ENCODE measurements around the gene GPER1.
"Not testable (repeated sequence)": the region's sequence is repeated elsewhere in the genome, so short reads cannot be mapped to it uniquely, and the experiment has no call there.

Gene GPER1

GRCh38 chr7:1142051-1142635, 54.2 kb downstream of the GPER1 start:
- no peaks in the 10 kb centered on the region for H3K9me3 ChIP-seq (ENCODE audit: insufficient read depth, low read length)
- no peak for DNase-seq (ENCODE audit: low read depth, low spot score)
- no peaks in the 10 kb centered on the region for H3K27me3 ChIP-seq (ENCODE audit: insufficient read depth, insufficient read length)
- H3K4me1 ChIP-seq (ENCODE audit: insufficient read depth, insufficient read length), result no peaks in the 10 kb centered on the region
- H3K4me3 ChIP-seq (ENCODE audit: insufficient read length, low read depth), result no peak overlapping the region
- H3K9ac ChIP-seq (ENCODE audit: insufficient read length, low read depth), result no peak overlapping the region
- H3K36me3 ChIP-seq (ENCODE audit: insufficient read depth, insufficient read length, low read length), result no peaks in the 10 kb centered on the region
- no peak for TF ChIP-seq ZNF274 (IDR thresholded peaks at IDR 0.05; ENCODE audit: low read depth, low read length)
- no peak for TF ChIP-seq YY1 (IDR thresholded peaks at IDR 0.05; ENCODE audit: insufficient read depth, insufficient read length)
- TF ChIP-seq SUZ12 (IDR thresholded peaks at IDR 0.05; ENCODE audit: extremely low read depth, insufficient read depth, insufficient read length), result no peak

GRCh38 chr7:1143031-1143430, 55.1 kb downstream of the GPER1 start:
- not testable (repeated sequence) for H3K9ac ChIP-seq (ENCODE audit: insufficient read length, low read depth); DNase-seq (ENCODE audit: low read depth, low spot score); H3K36me3 ChIP-seq (ENCODE audit: insufficient read depth, insufficient read length, low read length); H3K27me3 ChIP-seq (ENCODE audit: insufficient read depth, insufficient read length); H3K9me3 ChIP-seq (ENCODE audit: insufficient read depth, low read length); H3K4me3 ChIP-seq (ENCODE audit: insufficient read length, low read depth); H3K4me1 ChIP-seq (ENCODE audit: insufficient read depth, insufficient read length)

All from NT2/D1 (cell line).